ENCODE measurements around the gene UBXN7.

GRCh38 chr3:196399485-196399945 is 32.7 kb downstream of the UBXN7 start:
- no peak for TF ChIP-seq TAF1 (IDR thresholded peaks at IDR 0.05; ENCODE audit: low read depth)
- TF ChIP-seq, protein P1, sequence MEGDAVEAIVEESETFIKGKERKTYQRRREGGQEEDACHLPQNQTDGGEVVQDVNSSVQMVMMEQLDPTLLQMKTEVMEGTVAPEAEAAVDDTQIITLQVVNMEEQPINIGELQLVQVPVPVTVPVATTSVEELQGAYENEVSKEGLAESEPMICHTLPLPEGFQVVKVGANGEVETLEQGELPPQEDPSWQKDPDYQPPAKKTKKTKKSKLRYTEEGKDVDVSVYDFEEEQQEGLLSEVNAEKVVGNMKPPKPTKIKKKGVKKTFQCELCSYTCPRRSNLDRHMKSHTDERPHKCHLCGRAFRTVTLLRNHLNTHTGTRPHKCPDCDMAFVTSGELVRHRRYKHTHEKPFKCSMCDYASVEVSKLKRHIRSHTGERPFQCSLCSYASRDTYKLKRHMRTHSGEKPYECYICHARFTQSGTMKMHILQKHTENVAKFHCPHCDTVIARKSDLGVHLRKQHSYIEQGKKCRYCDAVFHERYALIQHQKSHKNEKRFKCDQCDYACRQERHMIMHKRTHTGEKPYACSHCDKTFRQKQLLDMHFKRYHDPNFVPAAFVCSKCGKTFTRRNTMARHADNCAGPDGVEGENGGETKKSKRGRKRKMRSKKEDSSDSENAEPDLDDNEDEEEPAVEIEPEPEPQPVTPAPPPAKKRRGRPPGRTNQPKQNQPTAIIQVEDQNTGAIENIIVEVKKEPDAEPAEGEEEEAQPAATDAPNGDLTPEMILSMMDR (IDR thresholded peaks at IDR 0.05; ENCODE audit: poor library complexity, severe bottlenecking): no peak
- no peak for TF ChIP-seq POLR2AphosphoS5 (IDR thresholded peaks at IDR 0.05)
- TF ChIP-seq EZH2 (IDR thresholded peaks at IDR 0.05; ENCODE audit: borderline replicate concordance, insufficient read depth, low read length, poor library complexity, severe bottlenecking): no peak
